HUES6 (cell line): ENCODE measurements around the gene KPNA5.

Experiments
- H3K27ac ChIP-seq: 2 replicates; pipeline ENCODE4 v1.7.0; 2013; ENCODE audit warnings: low read depth, mild to moderate bottlenecking, low read length, inconsistent platforms
- H3K27me3 ChIP-seq: 2 replicates; pipeline ENCODE4 v1.6.1; 2013; ENCODE audit warnings: low read length; ENCODE audit not compliant: control insufficient read depth, insufficient read depth
- H3K36me3 ChIP-seq: 2 replicates; pipeline ENCODE4 v1.6.1; 2013; ENCODE audit warnings: low read length; ENCODE audit not compliant: control insufficient read depth, insufficient read depth
- H3K4me1 ChIP-seq: 2 replicates; pipeline ENCODE4 v1.6.1; 2013; ENCODE audit warnings: low read length; ENCODE audit not compliant: control insufficient read depth, insufficient read depth
- H3K4me3 ChIP-seq: 2 replicates; pipeline ENCODE4 v1.5.1; 2013; ENCODE audit warnings: low read depth, low read length
- H3K9ac ChIP-seq: one replicate; pipeline ENCODE4 v1.6.1; 2013; ENCODE audit warnings: mild to moderate bottlenecking, low read length
- H3K9me3 ChIP-seq: 2 replicates; pipeline ENCODE4 v1.6.1; 2013; ENCODE audit warnings: low read depth, low read length; ENCODE audit not compliant: control insufficient read depth, insufficient read depth

The KPNA5 gene

GRCh38 chr6:116783852-116784251 is 102.8 kb downstream of the KPNA5 start:
- Histone ChIP-seq H3K27ac (no peak overlapping the region), H3K36me3 (no peaks in the 10 kb centered on the region), H3K27me3 (no peaks in the 10 kb centered on the region), H3K4me1 (no peaks in the 10 kb centered on the region), H3K9ac (no peak overlapping the region), H3K9me3 (no peaks in the 10 kb centered on the region), H3K4me3 (no peak overlapping the region)
